ENCODE measurements around the gene BACH2. TPM values are rescaled to one million over a fixed set of nuclear protein-coding genes. Genes with fewer than 3 reads are reported as not detected.

Gene BACH2
- polyA plus RNA-seq, 1 experiment = 2.2 TPM

GRCh38 chr6:90301816-90302215 lies 5.2 kb upstream of the BACH2 start:
- ChIA-PET POLR2A (no interaction called here), CTCF (no interaction called here)
- Histone ChIP-seq H3K4me3 (ENCODE audit: low read depth, low read length) (no peak overlapping the region), H3K27ac (ENCODE audit: low read depth, low read length) (no peak overlapping the region), H3K27me3 (ENCODE audit: control insufficient read depth, insufficient read depth, low read length) (peaks cover 40% of the 10 kb centered on the region), H3K9me3 (ENCODE audit: control insufficient read depth, insufficient read depth, low read length) (no peaks in the 10 kb centered on the region)
- DNase-seq (ENCODE audit: low read depth, low spot score) = no peak
- no peak for TF ChIP-seq CTCF (IDR thresholded peaks at IDR 0.05; ENCODE audit: low read depth, low read length)

- Histone ChIP-seq H3K27me3 (ENCODE audit: control insufficient read depth, insufficient read depth, low read length) (peaks cover 18% of the 10 kb centered on the region), H3K9me3 (ENCODE audit: control insufficient read depth, insufficient read depth, low read length) (no peaks in the 10 kb centered on the region; the same call in 1 of the 2 replicates), H3K27ac (ENCODE audit: low read depth, low read length) (no peak overlapping the region), H3K4me3 (ENCODE audit: low read depth, low read length) (no peak overlapping the region)
- ChIA-PET POLR2A (no interaction called here), CTCF (interaction anchor here (0.5 to 1.1 kb wide), 3 partner anchors 14 to 312 kb away, joined by 3 to 6 read pairs (median 3); no protein-coding TSS in a partner anchor)
- DNase-seq (ENCODE audit: low read depth, low spot score) = no peak
- TF ChIP-seq CTCF (IDR thresholded peaks at IDR 0.05; ENCODE audit: low read depth, low read length) = no peak
Measured at GRCh38 chr6:90298459-90299053, 1.9 kb upstream of the BACH2 start.

- CTCF ChIA-PET = interaction anchor here (0.8 to 1.1 kb wide), 3 partner anchors 13 to 357 kb away, joined by 3 to 6 read pairs (median 5); no protein-coding TSS in a partner anchor
- H3K9me3 ChIP-seq (ENCODE audit: control insufficient read depth, insufficient read depth, low read length) = no peaks in the 10 kb centered on the region; the same call in 1 of the 2 replicates
Measured at GRCh38 chr6:90297867-90298381, 1.3 kb upstream of the BACH2 start.

GRCh38 chr6:90297115-90297866 lies 648 bp upstream of the BACH2 start:
- ChIA-PET CTCF (interaction anchor here (0.9 to 2.3 kb wide), 3 partner anchors 96 to 357 kb away, joined by 5 to 6 read pairs (median 6); no protein-coding TSS in a partner anchor), POLR2A (interaction anchor here (2.7 kb wide), 2 partner anchors 12 to 79 kb away, joined by 9 to 17 read pairs; no protein-coding TSS in a partner anchor)
- Histone ChIP-seq H3K4me3 (ENCODE audit: low read depth, low read length) (peak overlapping the region; percentile 73), H3K27ac (ENCODE audit: low read depth, low read length) (no peak overlapping the region), H3K9me3 (ENCODE audit: control insufficient read depth, insufficient read depth, low read length) (no peaks in the 10 kb centered on the region; the same call in 1 of the 2 replicates), H3K27me3 (ENCODE audit: control insufficient read depth, insufficient read depth, low read length) (peaks cover 12% of the 10 kb centered on the region)
- TF ChIP-seq CTCF (IDR thresholded peaks at IDR 0.05; ENCODE audit: low read depth, low read length) = no peak
- DNase-seq (ENCODE audit: low read depth, low spot score) = no peak

More at GRCh38 chr6:90297867-90298381, 1.3 kb upstream of the BACH2 start:
- H3K27me3 ChIP-seq (ENCODE audit: control insufficient read depth, insufficient read depth, low read length) = peaks cover 15% of the 10 kb centered on the region
- no peak for TF ChIP-seq CTCF (IDR thresholded peaks at IDR 0.05; ENCODE audit: low read depth, low read length)
- POLR2A ChIA-PET = interaction anchor here (2.7 kb wide), 1 partner anchor 13 kb away, joined by 9 read pairs; no protein-coding TSS in a partner anchor
- DNase-seq (ENCODE audit: low read depth, low spot score) = no peak
- H3K4me3 ChIP-seq (ENCODE audit: low read depth, low read length) = no peak overlapping the region
- no peak overlapping the region for H3K27ac ChIP-seq (ENCODE audit: low read depth, low read length)

All from AG04450 (cell line).